ENCODE data around the gene LRP6.

The LRP6 gene

GRCh38 chr12:12108441-12109058 is 158.3 kb downstream of the LRP6 start:
- no peak for DNase-seq

DNA sequence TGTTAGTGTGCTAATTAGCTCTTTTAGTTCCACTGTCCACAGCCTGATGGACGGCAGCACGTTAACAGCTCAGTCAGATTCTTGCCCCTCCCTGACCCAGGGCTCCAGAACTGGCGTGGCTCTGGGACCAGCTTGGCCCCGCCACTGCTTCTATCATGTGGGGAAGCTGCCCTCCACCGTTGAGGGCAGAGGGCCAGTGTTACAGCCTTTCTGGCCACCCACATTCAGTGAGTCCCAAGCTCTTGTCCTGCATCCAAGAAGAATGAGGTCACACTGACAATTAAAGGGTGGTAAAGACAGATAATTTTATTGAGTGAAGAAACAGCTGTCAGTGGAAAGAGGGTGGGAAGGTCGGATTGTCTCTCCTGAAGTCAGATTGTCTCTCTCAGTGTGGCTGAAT is 159.2 kb downstream of the LRP6 start:
- no peak for DNase-seq

DNA sequence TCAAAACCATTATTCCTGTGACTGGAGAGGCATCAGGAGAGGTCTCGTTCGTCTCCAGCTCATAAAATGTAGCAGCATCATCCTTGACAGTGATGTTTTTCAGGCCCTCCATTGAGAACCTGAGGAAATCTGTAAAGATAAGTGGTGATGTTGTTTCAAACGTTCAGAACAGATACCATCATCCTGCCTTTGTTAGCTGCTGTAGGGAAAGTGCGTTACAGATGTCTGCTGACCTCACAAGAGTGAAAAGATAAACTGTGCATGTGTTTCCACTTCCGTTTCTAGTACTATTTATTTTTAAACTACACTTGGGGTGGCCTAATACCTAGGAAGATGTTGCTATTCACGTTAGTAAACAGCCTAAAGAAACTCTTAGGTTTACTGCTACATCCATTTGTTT is 167.7 kb downstream of the LRP6 start:
- DNase-seq = no peak

DNA sequence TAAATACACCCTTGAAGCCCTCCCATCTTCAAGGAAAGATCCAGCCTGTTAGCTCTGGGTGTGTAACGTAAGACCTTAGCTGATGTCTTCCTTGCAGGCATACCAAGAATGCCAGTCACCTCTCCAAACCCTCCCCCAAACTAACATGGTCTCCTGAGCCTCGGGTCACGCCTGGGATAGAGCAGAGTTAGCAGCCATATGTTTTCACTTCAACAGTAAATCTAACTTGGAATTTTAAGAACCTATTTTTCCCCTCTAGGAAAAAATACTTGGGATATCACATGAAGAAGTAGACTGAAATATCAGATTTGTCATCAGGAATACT is 168.2 kb downstream of the LRP6 start:
- DNase-seq = no peak

GRCh38 chr12:12097891-12098690 is 168.8 kb downstream of the LRP6 start:
- DNase-seq = no peak

- no peak for DNase-seq
Observed at GRCh38 chr12:12095021-12095420, 171.8 kb downstream of the LRP6 start.

DNA sequence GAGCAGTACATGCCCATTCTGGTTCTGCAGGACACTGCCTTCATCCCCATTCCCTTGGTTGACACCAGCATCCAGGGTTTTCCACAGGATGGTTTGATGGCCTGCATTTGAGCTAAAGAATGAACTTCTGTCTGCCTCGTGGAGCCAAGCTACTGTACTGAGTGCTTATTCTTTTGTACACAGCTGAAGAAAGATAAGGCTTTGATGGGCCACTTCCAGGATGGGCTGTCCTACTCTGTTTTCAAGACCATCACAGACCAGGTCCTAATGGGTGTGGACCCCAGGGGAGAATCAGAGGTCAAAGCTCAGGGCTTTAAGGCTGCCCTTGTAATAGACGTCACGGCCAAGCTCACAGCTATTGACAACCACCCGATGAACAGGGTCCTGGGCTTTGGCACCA is 172.4 kb downstream of the LRP6 start:
- no peak for DNase-seq

DNA sequence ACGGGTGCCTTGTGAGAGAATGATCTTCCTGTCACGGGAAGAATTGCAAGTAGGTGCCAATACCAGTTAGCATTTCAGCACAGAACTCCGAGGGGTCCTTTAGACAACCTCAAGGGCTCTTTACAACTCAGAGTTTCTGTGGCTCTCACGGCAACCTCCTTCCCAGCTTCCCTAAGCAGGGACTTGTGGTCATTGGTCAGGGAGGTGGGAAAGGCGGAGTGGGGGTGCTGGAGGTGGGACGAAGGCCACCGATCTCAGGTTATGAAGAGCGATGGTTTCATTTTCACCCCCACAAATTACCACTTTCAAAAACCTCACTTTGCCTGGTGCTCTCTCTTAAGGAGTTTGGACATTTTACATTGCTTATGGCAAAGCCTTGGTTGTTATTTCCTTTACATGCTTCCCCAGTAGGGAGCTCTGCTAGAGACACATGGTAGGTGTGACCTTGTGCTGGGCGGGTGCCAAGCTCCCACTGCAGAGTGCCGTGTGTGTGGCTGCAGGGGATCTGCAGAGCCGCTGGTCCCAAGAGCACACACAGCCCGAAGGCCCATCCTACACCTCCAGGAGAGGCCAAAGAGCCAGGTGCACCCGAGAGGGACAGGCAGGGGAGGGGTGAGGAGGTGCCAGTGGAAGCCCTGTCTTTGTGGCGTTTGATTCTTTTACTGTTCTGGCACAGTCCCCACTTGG is 174.7 kb downstream of the LRP6 start:
- no peak for DNase-seq

GRCh38 chr12:12091071-12091470 is 175.8 kb downstream of the LRP6 start:
- no peak for DNase-seq

- no peak for DNase-seq
Observed at GRCh38 chr12:12088761-12089160, 178.1 kb downstream of the LRP6 start.

DNA sequence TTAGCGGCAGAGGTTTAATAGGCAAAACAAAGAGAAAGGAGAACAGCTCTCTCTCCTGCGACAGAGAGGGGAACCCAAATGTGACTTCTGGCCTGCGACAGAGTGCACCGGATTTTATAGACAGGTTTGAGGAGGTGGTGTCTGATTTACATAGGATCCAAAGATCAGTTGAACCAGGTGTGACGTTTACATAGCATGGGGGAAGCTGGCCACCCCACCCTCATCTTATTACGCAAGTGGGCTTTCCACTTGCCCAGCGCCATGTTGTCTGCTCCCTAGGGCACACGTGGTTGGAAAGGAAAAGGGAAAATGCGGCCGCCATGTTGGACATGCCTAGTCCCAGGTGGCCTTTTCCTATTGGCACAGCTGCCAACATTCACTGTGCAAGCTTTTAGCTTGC is 178.7 kb downstream of the LRP6 start:
- DNase-seq = no peak

- no peak for DNase-seq
Observed at GRCh38 chr12:12087693-12088034, 179.2 kb downstream of the LRP6 start.

DNA sequence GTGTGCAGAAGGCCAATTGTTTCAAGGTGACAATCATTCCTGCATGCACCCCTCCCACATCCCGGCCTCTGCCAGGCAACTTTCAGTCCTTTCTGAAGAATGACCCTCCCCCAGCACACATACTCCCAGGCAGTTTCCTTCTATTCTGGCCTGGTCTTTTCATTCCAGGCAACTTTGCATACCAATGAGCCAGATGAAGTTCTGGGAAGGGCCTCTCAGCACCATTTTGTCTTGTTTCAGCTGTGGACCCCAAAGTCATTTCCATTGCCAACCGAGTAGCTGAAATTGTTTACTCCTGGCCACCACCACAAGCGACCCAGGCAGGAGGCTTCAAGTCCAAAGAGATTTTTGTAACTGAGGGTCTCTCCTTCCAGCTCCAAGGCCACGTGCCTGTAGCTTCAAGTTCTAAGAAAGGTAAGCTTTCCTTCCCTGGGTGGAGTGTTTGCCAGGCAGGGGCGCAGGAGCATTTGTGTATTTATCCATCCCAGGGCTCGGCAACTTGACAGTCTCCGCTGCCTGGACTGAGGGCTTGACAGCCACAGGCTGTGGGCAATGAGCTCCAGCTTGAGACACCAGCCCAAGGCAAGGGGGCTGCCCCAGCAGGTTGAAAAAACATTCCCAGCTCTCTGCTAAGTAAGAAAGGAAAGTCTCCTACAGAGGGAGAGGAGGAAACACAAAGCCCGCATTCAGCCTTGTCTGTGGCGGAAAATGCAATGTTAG is 179.7 kb downstream of the LRP6 start:
- no peak for DNase-seq

- DNase-seq = no peak
Observed at GRCh38 chr12:12086362-12086761, 180.5 kb downstream of the LRP6 start.

- no peak for DNase-seq
Observed at GRCh38 chr12:12083688-12084087, 183.2 kb downstream of the LRP6 start.

- DNase-seq = peak; percentile 14
Observed at GRCh38 chr12:12081836-12082497, 184.9 kb downstream of the LRP6 start.

DNA sequence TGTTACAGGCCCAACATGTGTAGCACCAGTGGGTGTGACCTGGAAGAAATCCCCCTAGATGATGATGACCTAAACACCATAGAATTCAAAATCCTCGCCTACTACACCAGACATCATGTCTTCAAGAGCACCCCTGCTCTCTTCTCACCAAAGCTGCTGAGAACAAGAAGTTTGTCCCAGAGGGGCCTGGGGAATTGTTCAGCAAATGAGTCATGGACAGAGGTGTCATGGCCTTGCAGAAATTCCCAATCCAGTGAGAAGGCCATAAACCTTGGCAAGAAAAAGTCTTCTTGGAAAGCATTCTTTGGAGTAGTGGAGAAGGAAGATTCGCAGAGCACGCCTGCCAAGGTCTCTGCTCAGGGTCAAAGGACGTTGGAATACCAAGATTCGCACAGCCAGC is 187.6 kb downstream of the LRP6 start:
- DNase-seq = no peak

GRCh38 chr12:12072064-12072760 is 194.6 kb downstream of the LRP6 start:
- DNase-seq = no peak

DNA sequence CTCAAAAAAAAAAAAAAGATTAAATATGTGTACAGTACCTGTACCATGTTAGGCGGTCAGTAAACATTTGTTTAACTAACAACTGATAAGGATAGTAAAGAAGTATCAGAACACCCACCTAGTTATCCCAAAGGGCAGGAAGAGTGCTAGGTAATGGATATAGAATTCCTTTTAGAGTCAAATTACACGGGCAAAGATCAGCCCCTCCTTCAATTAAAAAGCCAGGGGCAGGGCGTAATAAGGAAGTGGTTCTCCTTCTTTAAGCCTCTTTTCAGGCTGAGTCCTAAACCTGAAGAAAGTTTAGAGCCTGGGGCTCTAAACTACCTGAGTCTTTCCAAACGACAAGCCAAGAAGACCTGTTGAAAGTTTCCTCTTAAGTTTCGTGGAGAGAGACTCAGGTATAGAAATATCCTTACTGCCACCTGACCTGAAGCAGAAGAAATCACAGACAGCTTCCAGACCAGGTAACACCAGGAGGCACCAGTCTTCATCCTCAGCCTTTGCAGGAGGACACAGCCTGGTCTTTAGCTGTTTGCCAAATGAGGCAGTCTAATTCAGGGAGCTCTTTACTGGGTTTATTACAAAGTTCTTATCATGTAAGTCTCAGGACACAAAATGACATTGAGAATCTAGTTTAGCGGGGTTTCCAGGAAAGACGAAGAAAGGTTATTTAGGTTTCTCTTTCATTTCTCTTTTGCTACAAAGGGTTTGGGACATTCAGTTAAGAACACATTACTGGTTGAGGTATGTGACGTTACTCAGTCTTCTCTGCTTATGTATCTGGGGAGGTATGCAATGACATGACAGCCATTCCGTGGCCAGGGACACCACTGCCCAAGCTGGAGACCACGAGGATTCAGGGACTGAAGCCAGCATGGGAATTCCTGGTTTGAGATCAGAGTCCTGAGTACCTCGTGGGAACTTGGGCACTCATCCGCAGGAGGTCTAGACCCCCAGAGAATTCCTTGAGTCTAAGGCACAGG is 195.9 kb downstream of the LRP6 start, which contains the start of gene BCL2L14:
Gene BCL2L14 (plus strand): TSS at position 266 of the 983 bp plus-strand sequence. CDS start 8,367 bp downstream, outside the sequence.
- DNase-seq = no peak

- no peak for DNase-seq
Observed at GRCh38 chr12:12069821-12070548, 196.9 kb downstream of the LRP6 start.
